Neural cell (in vitro differentiated cells): Measurements from ENCODE around the gene P2RX4. TPM values are rescaled to one million over a fixed set of nuclear protein-coding genes. Genes with fewer than 3 reads are reported as not detected.

Experiments used
- H2AFZ ChIP-seq: fragments of 200-600, 300-800 bp; sonication (generic), shearing (Covaris generic); 2 replicates; pipeline ENCODE4 v1.6.0; 2014; ENCODE audit warnings: low read depth, mild to moderate bottlenecking, antibody characterized with exemption, low read length, moderate library complexity
- H3F3A ChIP-seq: fragments of 200-600 bp; shearing (Covaris generic); 2 replicates; pipeline ENCODE4 v1.6.1; 2016; ENCODE audit warnings: mild to moderate bottlenecking, moderate library complexity, mixed read lengths, antibody characterized with exemption, low read length; ENCODE audit not compliant: insufficient read depth, poor library complexity, severe bottlenecking
- H3K27ac ChIP-seq: fragments of 200-600, 300-800 bp; sonication (generic), shearing (Covaris generic); 2 replicates; pipeline ENCODE4 v1.5.1; 2014; ENCODE audit warnings: mild to moderate bottlenecking, low read length, moderate library complexity
- H3K27me3 ChIP-seq: fragments of 300-800, 200-600 bp; sonication (generic), shearing (Covaris generic); 2 replicates; pipeline ENCODE4 v1.6.0; 2014; ENCODE audit warnings: mild to moderate bottlenecking, low read depth, low read length, moderate library complexity; ENCODE audit not compliant: insufficient read depth
- H3K36me3 ChIP-seq: fragments of 300-800, 200-600 bp; sonication (generic), shearing (Covaris generic); 2 replicates; pipeline ENCODE4 v1.5.1; 2014; ENCODE audit warnings: mild to moderate bottlenecking, antibody characterized with exemption, low read length, moderate library complexity; ENCODE audit not compliant: insufficient read depth
- H3K4me2 ChIP-seq: fragments of 300-800, 200-600 bp; sonication (generic), shearing (Covaris generic); 2 replicates; pipeline ENCODE4 v1.6.0; 2014; ENCODE audit warnings: mild to moderate bottlenecking, low read length
- H3K4me3 ChIP-seq: fragments of 300-800, 200-600 bp; sonication (generic), shearing (Covaris generic); 2 replicates; pipeline ENCODE4 v1.5.1; 2014; ENCODE audit warnings: mild to moderate bottlenecking, low read length, moderate library complexity
- H3K79me2 ChIP-seq: fragments of 200-600 bp; shearing (Covaris generic); replicated peaks from 2 replicates; pipeline ENCODE4 v1.6.0; 2014; ENCODE audit warnings: mild to moderate bottlenecking, low read length, moderate library complexity; ENCODE audit not compliant: insufficient read depth
- H3K9ac ChIP-seq: fragments of 300-800, 200-600 bp; sonication (generic), shearing (Covaris generic); 2 replicates; pipeline ENCODE4 v1.6.1; 2016; ENCODE audit warnings: mild to moderate bottlenecking, low read length, mixed read lengths
- H3K9me2 ChIP-seq: fragments of 200-600 bp; shearing (Covaris generic); 2 replicates; pipeline ENCODE4 v1.6.1; 2016; ENCODE audit warnings: mild to moderate bottlenecking, low read length, mixed read lengths; ENCODE audit not compliant: insufficient read depth
- H3K9me3 ChIP-seq: fragments of 200-600, 300-800 bp; sonication (generic), shearing (Covaris generic); 2 replicates; pipeline ENCODE4 v1.6.1; 2016; ENCODE audit warnings: mild to moderate bottlenecking, mixed run types, low read length, moderate library complexity, mixed read lengths
- H4K20me1 ChIP-seq: fragments of 200-600 bp; shearing (Covaris generic); 2 replicates; pipeline ENCODE4 v1.6.1; 2016; ENCODE audit warnings: mild to moderate bottlenecking, mixed run types; ENCODE audit not compliant: insufficient read depth
- CTCF ChIP-seq: fragments of 450-650 bp; IDR thresholded peaks from 2 replicates; pipeline ENCODE4 v1.5.1; 2014; ENCODE audit warnings: antibody characterized with exemption, mild to moderate bottlenecking, moderate library complexity; ENCODE audit not compliant: poor library complexity, severe bottlenecking
- EP300 ChIP-seq: fragments of 450-650 bp; conservative IDR thresholded peaks from 2 replicates; pipeline ENCODE4 v1.6.1; 2014; ENCODE audit warnings: antibody characterized with exemption, mild to moderate bottlenecking, moderate library complexity; ENCODE audit not compliant: poor library complexity, severe bottlenecking
- EZH2 ChIP-seq: fragments of 200-600, 300-800 bp; shearing (Covaris generic), sonication (generic); IDR thresholded peaks from 2 replicates; pipeline ENCODE4 v1.6.1; 2014; ENCODE audit warnings: antibody characterized with exemption, low read length, borderline replicate concordance, mild to moderate bottlenecking; ENCODE audit not compliant: insufficient read depth, poor library complexity, severe bottlenecking
- MXI1 ChIP-seq: fragments of 450-650 bp; conservative IDR thresholded peaks from 2 replicates; pipeline ENCODE4 v1.6.1; 2014; ENCODE audit warnings: antibody characterized with exemption, mild to moderate bottlenecking; ENCODE audit not compliant: poor library complexity, severe bottlenecking
- POLR2AphosphoS5 ChIP-seq: IDR thresholded peaks from 2 replicates; pipeline ENCODE4 v1.6.1; 2012
- RAD21 ChIP-seq: fragments of 450-650 bp; conservative IDR thresholded peaks from 2 replicates; pipeline ENCODE4 v1.6.1; 2014; ENCODE audit warnings: antibody characterized with exemption, mild to moderate bottlenecking, moderate library complexity
- REST ChIP-seq: IDR thresholded peaks from 2 replicates; pipeline ENCODE4 v1.6.1; 2012; ENCODE audit warnings: borderline replicate concordance
- SMC3 ChIP-seq: fragments of 450-650 bp; conservative IDR thresholded peaks from 2 replicates; pipeline ENCODE4 v1.6.1; 2014; ENCODE audit warnings: antibody characterized with exemption, mild to moderate bottlenecking, moderate library complexity; ENCODE audit not compliant: poor library complexity
- TAF1 ChIP-seq: IDR thresholded peaks from 2 replicates; pipeline ENCODE4 v1.6.1; 2012; ENCODE audit warnings: low read depth
- polyA plus RNA-seq: library from polyadenylated mRNA; depleted of rRNA; stranded (reverse); fragments of >200 nt; gene quantifications from 2 replicates; pipeline ENCODE4 v1.2.3, GENCODE V29; 2014

Gene P2RX4
- polyA plus RNA-seq, 1 donor from 2014 or later = 5.8 TPM

- Histone ChIP-seq H3K4me3 (no peak overlapping the region), H3K27me3 (no peaks in the 10 kb centered on the region), H3K79me2 (no peaks in the 10 kb centered on the region), H3K36me3 (no peaks in the 10 kb centered on the region), H3K9me3 (no peaks in the 10 kb centered on the region), H3F3A (no peaks in the 10 kb centered on the region), H4K20me1 (no peaks in the 10 kb centered on the region), H3K9ac (no peak overlapping the region), H3K27ac (no peak overlapping the region), H2AFZ (no peak overlapping the region), H3K9me2 (no peaks in the 10 kb centered on the region), H3K4me2 (no peak overlapping the region)
- TF ChIP-seq EP300 (no peak), REST (no peak), RAD21 (no peak), EZH2 (no peak), TAF1 (no peak), MXI1 (no peak), SMC3 (no peak), POLR2AphosphoS5 (no peak), CTCF (no peak)
Measured at GRCh38 chr12:121190523-121191031, 19.4 kb upstream of the P2RX4 start.

- TF ChIP-seq TAF1 = no peak
- no peak for TF ChIP-seq RAD21
- TF ChIP-seq REST = no peak
- no peak for TF ChIP-seq POLR2AphosphoS5
- no peak for TF ChIP-seq CTCF
- no peak for TF ChIP-seq EZH2
- no peak for TF ChIP-seq MXI1
- TF ChIP-seq EP300 = no peak
- no peak for TF ChIP-seq SMC3
- Histone ChIP-seq H2AFZ (no peak overlapping the region), H4K20me1 (no peaks in the 10 kb centered on the region), H3F3A (no peaks in the 10 kb centered on the region), H3K4me2 (no peak overlapping the region), H3K27me3 (no peaks in the 10 kb centered on the region), H3K9ac (no peak overlapping the region), H3K27ac (no peak overlapping the region), H3K79me2 (no peaks in the 10 kb centered on the region), H3K9me3 (no peaks in the 10 kb centered on the region), H3K36me3 (no peaks in the 10 kb centered on the region), H3K9me2 (no peaks in the 10 kb centered on the region), H3K4me3 (no peak overlapping the region)
Measured at GRCh38 chr12:121191151-121191550, 18.8 kb upstream of the P2RX4 start.
